ENCODE results near the gene TARP.

DNA sequence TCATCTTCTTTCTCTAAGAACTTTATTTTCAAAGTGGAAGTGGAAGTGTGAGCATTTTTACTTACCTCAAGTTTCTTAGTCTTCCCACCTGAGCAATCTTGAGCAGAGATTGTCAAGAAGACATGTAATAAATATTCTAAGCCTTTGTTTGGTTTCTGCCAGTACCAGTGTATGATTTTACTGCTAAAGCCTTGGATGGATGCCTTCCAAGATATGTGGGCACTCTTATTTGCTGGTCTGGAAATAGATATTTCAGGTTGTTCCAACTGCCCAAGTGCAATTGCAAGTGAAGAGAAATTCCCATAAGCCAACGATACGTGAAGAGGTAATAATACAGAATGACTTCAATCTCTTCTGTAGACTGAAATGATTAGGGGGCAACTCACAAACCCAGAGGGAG is 18.2 kb upstream of the TARP start:
- TF ChIP-seq RCOR1 (IDR thresholded peaks at IDR 0.05; ENCODE audit: insufficient replicate concordance, low read length) (no peak), POLR2A (IDR thresholded peaks at IDR 0.05; ENCODE audit: low read depth, low read length) (no peak), MAZ (IDR thresholded peaks at IDR 0.05; ENCODE audit: borderline replicate concordance, low read depth, low read length) (no peak), RFX5 (IDR thresholded peaks at IDR 0.05; ENCODE audit: low read depth, low read length) (no peak)
- TF ChIP-seq, protein P1, sequence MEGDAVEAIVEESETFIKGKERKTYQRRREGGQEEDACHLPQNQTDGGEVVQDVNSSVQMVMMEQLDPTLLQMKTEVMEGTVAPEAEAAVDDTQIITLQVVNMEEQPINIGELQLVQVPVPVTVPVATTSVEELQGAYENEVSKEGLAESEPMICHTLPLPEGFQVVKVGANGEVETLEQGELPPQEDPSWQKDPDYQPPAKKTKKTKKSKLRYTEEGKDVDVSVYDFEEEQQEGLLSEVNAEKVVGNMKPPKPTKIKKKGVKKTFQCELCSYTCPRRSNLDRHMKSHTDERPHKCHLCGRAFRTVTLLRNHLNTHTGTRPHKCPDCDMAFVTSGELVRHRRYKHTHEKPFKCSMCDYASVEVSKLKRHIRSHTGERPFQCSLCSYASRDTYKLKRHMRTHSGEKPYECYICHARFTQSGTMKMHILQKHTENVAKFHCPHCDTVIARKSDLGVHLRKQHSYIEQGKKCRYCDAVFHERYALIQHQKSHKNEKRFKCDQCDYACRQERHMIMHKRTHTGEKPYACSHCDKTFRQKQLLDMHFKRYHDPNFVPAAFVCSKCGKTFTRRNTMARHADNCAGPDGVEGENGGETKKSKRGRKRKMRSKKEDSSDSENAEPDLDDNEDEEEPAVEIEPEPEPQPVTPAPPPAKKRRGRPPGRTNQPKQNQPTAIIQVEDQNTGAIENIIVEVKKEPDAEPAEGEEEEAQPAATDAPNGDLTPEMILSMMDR (conservative IDR thresholded peaks at IDR 0.05; ENCODE audit: low read depth, low read length) = no peak
